Body of pancreas (tissue), 4 donors: Measurements from ENCODE around the gene DUSP8. TPM values are rescaled to one million over a fixed set of nuclear protein-coding genes. Genes with fewer than 3 reads are reported as not detected.

ENCODE experiments used
- ATAC-seq: fragments of 150-250 bp; one replicate; pipeline ENCODE4 v1.9.1; 2016
- DNase-seq, 4 donors: peaks; one replicate each; pipeline ENCODE4 v3.0.0-alpha.2; 2019
- H3K27ac ChIP-seq, 4 donors: fragments of 200-600 bp; sonication (generic); 1 replicate in 3 of 4; 2 replicates in 1 of 4; pipeline versions ENCODE4 v1.5.1 to v1.6.1; 2016 to 2019; ENCODE audit warnings: mild to moderate bottlenecking in 1 of 4, mixed read lengths in 1 of 4, moderate library complexity in 1 of 4
- H3K27me3 ChIP-seq, 2 donors: fragments of 200-600 bp; sonication (generic); one replicate each; pipeline ENCODE4 v1.6.0; 2016; ENCODE audit warnings: mild to moderate bottlenecking in 1 of 2
- H3K36me3 ChIP-seq, 2 donors: fragments of 200-600 bp; sonication (generic); replicated peaks in 1 of 2; 2 replicates each; pipeline ENCODE4 v1.5.1; 2016; ENCODE audit warnings: low read depth in 2 of 2; ENCODE audit not compliant: insufficient read depth in 1 of 2
- H3K4me1 ChIP-seq: fragments of 200-600 bp; sonication (generic); one replicate; pipeline ENCODE4 v1.6.0; 2016
- H3K4me3 ChIP-seq, 2 donors: fragments of 200-600 bp; sonication (generic); 1 replicate in 1 of 2; 2 replicates in 1 of 2; pipeline ENCODE4 v1.5.1; 2016 to 2019
- H3K9me3 ChIP-seq, 3 donors: fragments of 200-600 bp; sonication (generic); 1 replicate in 2 of 3; 2 replicates in 1 of 3; pipeline ENCODE4 v1.5.1; 2016
- CTCF ChIP-seq, 7 experiments: fragments of 450-650 bp in 4 of 7; fragments of 200-600 bp in 3 of 7; sonication (generic) in 3 of 7; IDR thresholded peaks; one replicate each; pipeline ENCODE4 v1.5.1; 2016 to 2019; ENCODE audit warnings: antibody characterized with exemption in 7 of 7
- POLR2A ChIP-seq, 3 donors: fragments of 450-650 bp; IDR thresholded peaks; one replicate each; pipeline ENCODE4 v1.6.1; 2016; ENCODE audit warnings: antibody characterized with exemption in 3 of 3, mild to moderate bottlenecking in 2 of 3
- WGBS, 2 donors: methylation state at CpG; one replicate each; pipeline ENCODE4 v1.1.5; 2017; 5-methylcytosine and 5-hydroxymethylcytosine counted together
- intact Hi-C: fragments of 100-400 bp; cut with DNase I; formaldehyde crosslinking; loops from one replicate; pipeline ENCODE4 v1.15.1; 2023
- total RNA-seq, 2 donors: library from RNA; depleted of rRNA; stranded (reverse); fragments of >200 nt; gene quantifications; one replicate each; pipeline ENCODE4 v1.1.0, GENCODE V29; 2016

DUSP8 gene
- total RNA-seq, 2 donors from 2014 or later = 7.0 to 19.1 TPM

- no peak for ATAC-seq
- DNase-seq = no peak
- Histone ChIP-seq H3K36me3 (no peaks in the 10 kb centered on the region), H3K27me3 (no peaks in the 10 kb centered on the region), H3K9me3 (no peaks in the 10 kb centered on the region), H3K27ac (no peak overlapping the region), H3K4me1 (peaks cover 21% of the 10 kb centered on the region), H3K4me3 (no peak overlapping the region)
- intact Hi-C loops = no loop called here
- 64 to 71% methylated on average over 5 to 9 of the region's 9 CpGs for WGBS, 2 donors
- TF ChIP-seq CTCF (IDR thresholded peaks at IDR 0.05) = no peak
- no peak for TF ChIP-seq POLR2A (IDR thresholded peaks at IDR 0.05)
Observed at GRCh38 chr11:1504138-1504537, 67.9 kb downstream of the DUSP8 start.

Other genes with a start within 250 kb of the DUSP8 start
- 100 to 1,000 TPM in 1 of 2 donors, 10 to 100 TPM in 1; 67.5 to 113 TPM for gene BRSK2, start 182.3 kb downstream of the DUSP8 start, total RNA-seq
- gene MOB2, start 85.5 kb downstream of the DUSP8 start, total RNA-seq = 10 to 100 TPM; 11.4 to 31.3 TPM
- gene KRTAP5-1, start 13.0 kb upstream of the DUSP8 start, total RNA-seq = not detected
- not detected for gene KRTAP5-2, start 26.0 kb upstream of the DUSP8 start, total RNA-seq
- not detected for gene KRTAP5-3, start 36.2 kb upstream of the DUSP8 start, total RNA-seq
- gene KRTAP5-4, start 49.9 kb upstream of the DUSP8 start, total RNA-seq = not detected
- gene KRTAP5-5, start 57.5 kb upstream of the DUSP8 start, total RNA-seq = not detected
- gene KRTAP5-6, start 124.9 kb upstream of the DUSP8 start, total RNA-seq = not detected
- gene IFITM10, start 178.3 kb upstream of the DUSP8 start, total RNA-seq = under 1 TPM in 1 of 2 donors, not detected in 1; 0.26 TPM
- 100 to 1,000 TPM; 214 to 255 TPM for gene CTSD, start 191.7 kb upstream of the DUSP8 start, total RNA-seq